ENCODE data around the gene PCDHGA8.
"Not testable (repeated sequence)": the region's sequence is repeated elsewhere in the genome, so short reads cannot be mapped to it uniquely, and the experiment has no call there.

PCDHGA8 gene

DNA sequence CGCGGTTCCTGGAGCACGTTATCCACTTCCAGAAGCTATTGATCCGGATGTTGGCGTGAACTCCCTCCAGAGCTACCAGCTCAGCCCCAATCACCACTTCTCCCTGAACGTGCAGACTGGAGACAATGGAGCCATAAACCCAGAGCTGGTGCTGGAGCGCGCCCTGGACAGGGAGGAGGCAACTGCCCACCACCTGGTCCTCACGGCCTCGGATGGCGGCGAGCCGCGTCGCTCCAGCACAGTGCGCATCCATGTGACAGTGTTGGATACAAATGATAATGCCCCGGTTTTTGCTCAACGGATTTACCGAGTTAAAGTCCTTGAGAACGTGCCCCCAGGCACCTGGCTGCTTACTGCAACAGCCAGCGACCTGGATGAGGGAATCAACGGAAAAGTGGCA is 11.0 kb downstream of the PCDHGA8 start:
- DNase-seq (ENCODE audit: low read depth) = no peak

DNA sequence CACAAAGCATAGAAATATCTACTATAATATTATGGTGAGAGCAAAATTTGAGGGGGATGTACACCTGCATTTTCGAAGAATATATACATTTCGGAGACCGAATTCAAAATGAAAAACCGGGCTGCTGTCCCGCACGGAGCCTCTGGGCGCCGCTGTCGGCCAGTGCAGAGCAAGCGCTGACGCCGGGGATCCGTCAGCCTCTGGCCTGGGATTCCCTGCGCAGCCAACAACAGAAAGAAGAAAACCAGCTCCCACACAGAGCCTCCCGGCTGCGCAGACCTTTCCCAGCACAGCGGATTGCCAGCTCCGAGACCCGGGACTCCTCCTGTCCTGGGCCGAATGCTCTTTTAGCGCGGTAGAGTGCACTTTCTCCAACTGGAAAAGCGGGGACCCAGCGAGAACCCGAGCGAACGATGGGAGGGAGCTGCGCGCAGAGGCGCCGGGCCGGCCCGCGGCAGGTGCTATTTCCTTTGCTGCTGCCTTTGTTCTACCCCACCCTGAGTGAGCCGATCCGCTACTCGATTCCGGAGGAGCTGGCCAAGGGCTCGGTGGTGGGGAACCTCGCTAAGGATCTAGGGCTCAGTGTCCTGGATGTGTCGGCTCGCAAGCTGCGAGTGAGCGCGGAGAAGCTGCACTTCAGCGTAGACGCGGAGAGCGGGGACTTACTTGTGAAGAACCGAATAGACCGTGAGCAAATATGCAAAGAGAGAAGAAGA is 15.5 kb downstream of the PCDHGA8 start, which contains the start of gene PCDHGB6:
Gene PCDHGB6 (plus strand): TSS at position 232 of the 716 bp plus-strand sequence. CDS start 182 bp downstream, at position 414.
- not testable (repeated sequence) for DNase-seq (ENCODE audit: low read depth)

DNA sequence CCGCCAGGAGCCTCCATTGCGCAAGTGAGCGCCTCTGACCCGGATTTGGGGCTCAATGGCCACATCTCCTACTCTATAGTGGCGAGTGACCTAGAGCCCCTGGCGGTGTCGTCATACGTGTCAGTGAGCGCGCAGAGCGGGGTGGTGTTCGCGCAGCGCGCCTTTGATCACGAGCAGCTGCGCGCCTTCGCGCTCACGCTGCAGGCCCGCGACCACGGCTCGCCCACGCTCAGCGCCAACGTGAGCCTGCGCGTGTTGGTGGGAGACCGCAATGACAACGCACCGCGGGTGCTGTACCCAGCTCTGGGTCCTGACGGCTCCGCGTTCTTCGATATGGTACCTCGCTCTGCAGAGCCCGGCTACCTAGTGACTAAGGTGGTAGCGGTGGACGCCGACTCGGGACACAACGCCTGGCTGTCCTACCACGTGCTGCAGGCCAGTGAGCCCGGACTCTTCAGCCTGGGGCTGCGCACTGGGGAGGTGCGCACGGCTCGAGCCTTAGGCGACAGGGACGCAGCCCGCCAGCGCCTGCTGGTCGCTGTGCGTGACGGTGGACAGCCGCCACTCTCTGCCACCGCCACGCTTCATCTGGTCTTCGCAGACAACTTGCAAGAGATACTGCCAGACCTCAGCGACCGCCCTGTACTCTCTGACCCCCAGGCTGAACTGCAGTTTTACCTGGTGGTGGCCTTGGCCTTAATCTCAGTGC is 17.3 kb downstream of the PCDHGA8 start:
- no peak for DNase-seq (ENCODE audit: low read depth)

DNA sequence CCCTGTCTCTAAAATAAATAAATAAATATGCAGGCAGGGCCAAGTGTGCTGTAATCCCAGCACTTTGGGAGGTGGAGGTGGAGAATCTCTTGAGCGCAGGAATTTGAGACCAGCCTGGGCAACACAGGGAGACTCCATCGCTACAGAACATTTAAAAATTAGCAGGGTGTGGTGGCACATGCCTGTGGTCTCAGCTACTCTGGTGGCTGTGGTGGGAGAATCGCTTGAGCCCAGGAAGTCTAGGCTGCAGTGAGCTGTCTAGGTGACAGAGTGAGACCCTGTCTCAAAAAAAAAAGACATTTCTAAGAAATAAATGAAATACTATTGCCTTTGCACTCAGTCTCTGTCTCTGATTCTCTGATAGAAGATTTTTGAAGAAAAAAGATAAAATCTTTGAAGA is 19.1 kb downstream of the PCDHGA8 start:
- DNase-seq (ENCODE audit: low read depth) = no peak

DNA sequence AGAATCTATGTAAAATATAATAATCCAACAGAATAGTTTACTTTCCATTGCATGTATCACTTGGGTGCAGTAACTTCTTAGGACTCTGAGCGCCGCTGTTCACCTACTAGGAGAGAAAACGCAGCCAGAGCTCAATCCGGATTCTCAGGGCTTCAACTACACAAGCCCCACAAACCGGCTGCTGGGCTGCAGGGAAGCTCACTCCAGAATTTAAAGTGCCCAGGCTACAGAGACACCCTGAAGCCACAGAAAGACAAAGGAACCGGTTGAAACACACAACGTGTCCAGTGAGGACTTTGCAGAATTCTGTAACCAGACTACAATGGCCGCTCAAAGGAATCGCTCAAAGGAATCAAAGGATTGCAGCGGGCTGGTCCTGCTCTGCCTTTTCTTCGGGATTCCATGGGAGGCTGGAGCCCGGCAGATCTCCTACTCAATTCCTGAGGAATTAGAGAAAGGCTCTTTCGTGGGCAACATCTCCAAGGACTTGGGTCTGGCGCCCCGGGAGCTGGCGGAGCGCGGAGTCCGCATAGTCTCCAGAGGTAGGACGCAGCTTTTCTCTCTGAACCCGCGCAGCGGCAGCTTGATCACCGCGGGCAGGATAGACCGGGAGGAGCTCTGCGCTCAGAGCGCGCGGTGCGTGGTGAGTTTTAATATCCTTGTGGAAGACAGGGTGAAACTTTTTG is 20.6 kb downstream of the PCDHGA8 start, which contains the start of gene PCDHGA10:
Gene PCDHGA10 (plus strand): TSS at position 134 of the 686 bp plus-strand sequence. CDS start 189 bp downstream, at position 323.
- no peak for DNase-seq (ENCODE audit: low read depth)

DNA sequence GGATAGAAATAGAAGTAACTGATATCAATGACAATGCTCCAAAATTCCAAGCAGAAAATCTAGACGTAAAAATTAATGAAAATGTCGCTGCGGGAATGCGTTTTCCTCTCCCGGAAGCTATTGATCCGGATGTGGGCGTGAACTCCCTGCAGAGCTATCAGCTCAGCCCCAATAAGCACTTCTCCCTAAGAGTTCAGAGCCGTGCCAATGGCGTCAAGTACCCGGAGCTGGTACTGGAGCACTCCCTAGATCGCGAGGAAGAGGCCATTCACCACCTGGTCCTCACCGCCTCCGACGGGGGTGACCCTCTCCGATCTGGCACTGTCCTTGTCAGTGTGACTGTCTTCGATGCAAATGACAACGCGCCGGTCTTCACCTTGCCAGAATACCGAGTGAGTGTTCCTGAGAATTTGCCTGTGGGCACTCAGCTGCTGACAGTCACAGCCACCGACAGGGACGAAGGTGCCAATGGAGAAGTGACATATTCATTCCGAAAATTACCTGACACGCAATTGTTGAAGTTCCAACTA is 21.2 kb downstream of the PCDHGA8 start:
- DNase-seq (ENCODE audit: low read depth) = no peak

DNA sequence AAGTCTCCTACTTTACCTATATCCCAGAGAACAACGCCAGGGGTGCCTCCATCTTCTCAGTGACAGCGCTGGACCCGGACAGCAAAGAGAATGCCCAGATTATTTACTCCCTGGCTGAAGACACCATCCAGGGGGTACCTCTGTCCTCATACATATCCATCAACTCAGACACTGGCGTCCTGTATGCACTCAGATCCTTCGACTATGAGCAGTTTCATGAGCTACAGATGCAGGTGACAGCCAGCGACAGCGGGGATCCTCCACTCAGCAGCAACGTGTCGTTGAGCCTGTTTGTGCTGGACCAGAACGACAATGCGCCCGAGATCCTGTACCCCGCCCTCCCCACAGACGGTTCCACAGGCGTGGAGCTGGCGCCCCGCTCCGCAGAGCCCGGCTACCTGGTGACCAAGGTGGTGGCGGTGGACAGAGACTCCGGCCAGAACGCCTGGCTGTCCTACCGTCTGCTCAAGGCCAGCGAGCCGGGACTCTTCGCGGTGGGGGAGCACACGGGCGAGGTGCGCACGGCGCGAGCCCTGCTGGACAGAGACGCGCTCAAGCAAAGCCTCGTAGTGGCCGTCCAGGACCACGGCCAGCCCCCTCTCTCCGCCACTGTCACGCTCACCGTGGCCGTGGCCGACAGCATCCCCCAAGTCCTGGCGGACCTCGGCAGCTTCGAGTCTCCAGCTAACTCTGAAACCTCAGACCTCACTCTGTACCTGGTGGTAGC is 22.3 kb downstream of the PCDHGA8 start:
- not testable (repeated sequence) for DNase-seq (ENCODE audit: low read depth)

DNA sequence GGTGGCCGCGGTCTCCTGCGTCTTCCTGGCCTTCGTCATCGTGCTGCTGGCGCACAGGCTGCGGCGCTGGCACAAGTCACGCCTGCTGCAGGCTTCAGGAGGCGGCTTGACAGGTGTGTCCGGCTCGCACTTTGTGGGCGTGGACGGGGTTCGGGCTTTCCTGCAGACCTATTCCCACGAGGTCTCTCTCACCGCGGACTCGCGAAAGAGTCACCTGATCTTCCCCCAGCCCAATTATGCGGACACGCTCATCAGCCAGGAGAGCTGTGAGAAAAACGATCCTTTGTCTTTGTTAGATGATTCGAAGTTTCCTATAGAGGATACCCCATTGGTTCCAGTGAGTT is 22.8 kb downstream of the PCDHGA8 start:
- DNase-seq (ENCODE audit: low read depth) = not testable (repeated sequence)

DNA sequence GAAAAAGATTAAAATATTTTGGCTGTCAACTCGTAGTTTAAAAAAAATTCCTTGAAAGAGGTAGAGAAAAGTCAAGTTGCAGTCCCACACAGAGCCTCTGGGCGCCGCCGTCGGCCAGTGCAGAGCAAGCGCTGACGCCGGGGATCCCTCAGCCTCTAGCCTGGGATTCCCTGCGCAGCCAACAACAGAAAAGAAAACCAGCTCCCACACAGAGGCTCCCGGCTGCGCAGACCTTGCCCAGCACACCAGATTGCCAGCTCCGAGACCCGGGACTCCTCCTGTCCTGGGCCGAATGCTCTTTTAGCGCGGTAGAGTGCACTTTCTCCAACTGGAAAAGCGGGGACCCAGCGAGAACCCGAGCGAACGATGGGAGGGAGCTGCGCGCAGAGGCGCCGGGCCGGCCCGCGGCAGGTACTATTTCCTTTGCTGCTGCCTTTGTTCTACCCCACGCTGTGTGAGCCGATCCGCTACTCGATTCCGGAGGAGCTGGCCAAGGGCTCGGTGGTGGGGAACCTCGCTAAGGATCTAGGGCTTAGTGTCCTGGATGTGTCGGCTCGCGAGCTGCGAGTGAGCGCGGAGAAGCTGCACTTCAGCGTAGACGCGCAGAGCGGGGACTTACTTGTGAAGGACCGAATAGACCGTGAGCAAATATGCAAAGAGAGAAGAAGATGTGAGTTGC is 25.2 kb downstream of the PCDHGA8 start, which contains the start of gene PCDHGB7:
Gene PCDHGB7 (plus strand): TSS at position 184 of the 679 bp plus-strand sequence. CDS start 183 bp downstream, at position 367.
- not testable (repeated sequence) for DNase-seq (ENCODE audit: low read depth)

DNA sequence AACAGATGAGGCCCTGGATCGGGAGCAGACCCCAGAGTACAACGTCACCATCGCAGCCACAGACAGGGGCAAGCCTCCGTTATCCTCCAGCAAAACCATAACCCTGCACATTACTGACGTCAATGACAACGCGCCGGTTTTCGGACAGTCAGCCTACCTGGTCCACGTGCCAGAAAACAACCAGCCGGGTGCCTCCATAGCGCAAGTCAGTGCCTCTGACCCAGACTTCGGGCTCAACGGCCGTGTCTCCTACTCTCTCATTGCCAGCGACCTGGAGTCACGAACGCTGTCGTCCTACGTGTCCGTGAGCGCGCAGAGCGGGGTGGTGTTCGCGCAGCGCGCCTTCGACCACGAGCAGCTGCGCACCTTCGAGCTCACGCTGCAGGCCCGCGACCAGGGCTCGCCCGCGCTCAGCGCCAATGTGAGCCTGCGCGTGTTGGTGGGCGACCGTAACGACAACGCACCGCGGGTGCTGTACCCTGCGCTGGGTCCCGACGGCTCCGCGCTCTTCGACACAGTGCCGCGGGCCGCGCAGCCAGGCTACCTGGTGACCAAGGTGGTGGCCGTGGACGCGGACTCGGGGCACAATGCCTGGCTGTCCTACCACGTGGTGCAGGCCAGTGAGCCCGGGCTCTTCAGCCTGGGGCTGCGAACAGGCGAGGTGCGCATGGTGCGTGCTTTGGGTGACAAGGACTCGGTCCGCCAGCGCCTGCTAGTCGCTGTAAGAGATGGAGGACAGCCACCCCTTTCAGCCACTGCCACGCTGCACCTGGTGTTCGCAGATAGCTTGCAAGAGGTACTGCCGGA is 26.8 kb downstream of the PCDHGA8 start:
- DNase-seq (ENCODE audit: low read depth) = no peak

DNA sequence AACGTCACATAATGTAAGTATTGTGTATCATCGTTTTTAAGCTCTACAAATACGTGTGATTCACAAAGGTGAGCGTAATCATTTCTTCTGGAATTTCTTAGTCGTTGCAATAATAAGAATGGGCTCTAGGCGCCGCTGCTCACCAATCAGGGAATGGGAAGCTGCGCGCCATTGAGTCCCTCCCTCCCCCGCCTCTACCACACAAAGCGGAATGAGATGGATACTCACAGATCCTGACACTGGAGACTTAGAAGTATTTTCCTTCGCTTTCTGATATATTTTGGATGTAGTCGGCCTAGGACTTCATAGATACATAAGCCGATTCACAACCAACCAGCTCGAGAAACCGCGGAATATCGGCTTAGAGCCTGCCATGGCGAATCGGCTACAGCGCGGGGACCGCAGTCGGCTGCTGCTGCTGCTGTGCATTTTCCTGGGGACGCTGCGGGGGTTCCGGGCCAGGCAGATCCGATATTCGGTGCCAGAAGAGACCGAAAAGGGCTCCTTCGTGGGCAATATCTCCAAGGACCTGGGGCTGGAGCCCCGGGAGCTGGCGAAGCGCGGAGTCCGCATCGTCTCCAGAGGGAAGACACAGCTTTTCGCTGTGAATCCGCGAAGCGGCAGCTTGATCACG is 28.5 kb downstream of the PCDHGA8 start, which contains the start of gene PCDHGA11:
Gene PCDHGA11 (plus strand): TSS at position 197 of the 634 bp plus-strand sequence. CDS start 177 bp downstream, at position 374.
- DNase-seq (ENCODE audit: low read depth) = no peak

DNA sequence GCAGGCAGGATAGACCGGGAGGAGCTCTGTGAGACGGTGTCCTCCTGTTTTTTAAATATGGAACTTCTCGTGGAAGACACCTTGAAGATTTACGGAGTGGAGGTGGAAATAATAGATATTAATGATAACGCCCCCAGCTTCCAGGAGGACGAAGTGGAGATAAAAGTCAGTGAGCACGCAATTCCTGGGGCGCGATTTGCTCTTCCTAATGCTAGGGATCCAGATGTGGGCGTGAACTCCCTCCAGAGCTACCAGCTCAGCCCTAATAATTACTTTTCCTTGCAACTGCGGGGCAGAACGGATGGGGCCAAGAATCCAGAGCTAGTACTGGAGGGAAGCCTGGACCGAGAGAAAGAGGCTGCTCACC is 29.0 kb downstream of the PCDHGA8 start:
- DNase-seq (ENCODE audit: low read depth) = no peak

DNA sequence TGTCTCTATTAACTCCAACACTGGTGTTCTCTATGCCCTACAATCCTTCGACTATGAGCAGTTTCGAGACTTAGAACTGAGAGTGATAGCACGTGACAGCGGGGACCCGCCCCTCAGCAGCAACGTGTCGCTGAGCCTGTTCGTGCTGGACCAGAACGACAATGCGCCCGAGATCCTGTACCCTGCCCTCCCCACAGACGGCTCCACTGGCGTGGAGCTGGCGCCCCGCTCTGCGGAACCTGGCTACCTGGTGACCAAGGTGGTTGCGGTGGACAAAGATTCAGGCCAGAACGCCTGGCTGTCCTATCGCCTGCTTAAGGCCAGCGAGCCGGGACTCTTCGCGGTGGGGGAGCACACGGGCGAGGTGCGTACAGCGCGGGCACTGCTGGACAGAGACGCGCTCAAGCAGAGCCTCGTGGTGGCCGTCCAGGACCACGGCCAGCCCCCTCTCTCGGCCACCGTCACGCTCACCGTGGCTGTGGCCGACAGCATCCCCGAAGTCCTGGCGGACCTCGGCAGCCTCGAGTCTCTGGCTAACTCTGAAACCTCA is 30.4 kb downstream of the PCDHGA8 start:
- DNase-seq (ENCODE audit: low read depth) = no peak

DNA sequence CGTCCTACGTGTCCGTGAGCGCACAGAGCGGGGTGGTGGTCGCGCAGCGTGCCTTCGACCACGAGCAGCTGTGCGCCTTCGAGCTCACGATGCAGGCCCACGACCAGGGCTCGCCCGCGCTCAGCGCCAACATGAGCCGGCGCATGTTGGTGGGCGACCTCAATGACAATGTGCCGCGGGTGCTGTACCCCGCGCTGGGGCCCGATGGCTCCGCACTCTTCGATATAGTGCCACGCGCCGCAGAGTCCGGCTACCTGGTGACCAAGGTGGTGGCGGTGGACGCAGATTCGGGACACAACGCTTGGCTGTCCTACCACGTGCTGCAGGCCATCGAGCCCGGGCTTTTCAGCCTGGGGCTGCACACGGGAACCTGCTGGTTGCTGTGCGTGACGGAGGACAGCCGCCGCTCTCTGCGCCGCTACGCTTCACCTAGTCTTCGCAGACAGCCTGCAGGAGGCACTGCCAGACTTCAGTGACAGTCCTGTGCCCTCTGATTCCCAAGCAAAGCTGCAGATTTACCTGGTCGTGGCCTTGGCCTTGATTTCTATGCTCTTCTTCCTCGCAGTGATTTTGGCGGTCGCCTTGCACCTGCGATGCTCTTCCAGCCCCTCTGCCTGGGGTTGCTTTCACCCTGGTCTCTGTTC is 35.5 kb downstream of the PCDHGA8 start:
- DNase-seq (ENCODE audit: low read depth) = no peak

DNA sequence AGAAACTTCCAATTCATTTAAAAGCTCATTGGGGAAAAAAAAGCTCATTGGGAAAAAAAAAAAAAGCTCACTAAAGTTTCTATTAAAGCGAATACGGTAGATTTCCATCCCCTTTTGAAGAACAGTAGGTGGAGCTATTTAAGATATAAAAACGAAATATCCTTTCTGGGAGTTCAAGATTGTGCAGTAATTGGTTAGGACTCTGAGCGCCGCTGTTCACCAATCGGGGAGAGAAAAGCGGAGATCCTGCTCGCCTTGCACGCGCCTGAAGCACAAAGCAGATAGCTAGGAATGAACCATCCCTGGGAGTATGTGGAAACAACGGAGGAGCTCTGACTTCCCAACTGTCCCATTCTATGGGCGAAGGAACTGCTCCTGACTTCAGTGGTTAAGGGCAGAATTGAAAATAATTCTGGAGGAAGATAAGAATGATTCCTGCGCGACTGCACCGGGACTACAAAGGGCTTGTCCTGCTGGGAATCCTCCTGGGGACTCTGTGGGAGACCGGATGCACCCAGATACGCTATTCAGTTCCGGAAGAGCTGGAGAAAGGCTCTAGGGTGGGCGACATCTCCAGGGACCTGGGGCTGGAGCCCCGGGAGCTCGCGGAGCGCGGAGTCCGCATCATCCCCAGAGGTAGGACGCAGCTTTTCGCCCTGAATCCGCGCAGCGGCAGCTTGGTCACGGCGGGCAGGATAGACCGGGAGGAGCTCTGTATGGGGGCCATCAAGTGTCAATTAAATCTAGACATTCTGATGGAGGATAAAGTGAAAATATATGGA is 38.1 kb downstream of the PCDHGA8 start, which contains the start of gene PCDHGA12:
Gene PCDHGA12 (plus strand): TSS at position 176 of the 782 bp plus-strand sequence. CDS start 253 bp downstream, at position 429.
- no peak for DNase-seq (ENCODE audit: low read depth)

DNA sequence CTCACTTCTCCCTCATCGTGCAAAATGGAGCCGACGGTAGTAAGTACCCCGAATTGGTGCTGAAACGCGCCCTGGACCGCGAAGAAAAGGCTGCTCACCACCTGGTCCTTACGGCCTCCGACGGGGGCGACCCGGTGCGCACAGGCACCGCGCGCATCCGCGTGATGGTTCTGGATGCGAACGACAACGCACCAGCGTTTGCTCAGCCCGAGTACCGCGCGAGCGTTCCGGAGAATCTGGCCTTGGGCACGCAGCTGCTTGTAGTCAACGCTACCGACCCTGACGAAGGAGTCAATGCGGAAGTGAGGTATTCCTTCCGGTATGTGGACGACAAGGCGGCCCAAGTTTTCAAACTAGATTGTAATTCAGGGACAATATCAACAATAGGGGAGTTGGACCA is 38.9 kb downstream of the PCDHGA8 start:
- no peak for DNase-seq (ENCODE audit: low read depth)

DNA sequence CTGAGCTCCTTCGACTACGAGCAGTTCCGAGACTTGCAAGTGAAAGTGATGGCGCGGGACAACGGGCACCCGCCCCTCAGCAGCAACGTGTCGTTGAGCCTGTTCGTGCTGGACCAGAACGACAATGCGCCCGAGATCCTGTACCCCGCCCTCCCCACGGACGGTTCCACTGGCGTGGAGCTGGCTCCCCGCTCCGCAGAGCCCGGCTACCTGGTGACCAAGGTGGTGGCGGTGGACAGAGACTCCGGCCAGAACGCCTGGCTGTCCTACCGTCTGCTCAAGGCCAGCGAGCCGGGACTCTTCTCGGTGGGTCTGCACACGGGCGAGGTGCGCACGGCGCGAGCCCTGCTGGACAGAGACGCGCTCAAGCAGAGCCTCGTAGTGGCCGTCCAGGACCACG is 39.9 kb downstream of the PCDHGA8 start:
- not testable (repeated sequence) for DNase-seq (ENCODE audit: low read depth)

DNA sequence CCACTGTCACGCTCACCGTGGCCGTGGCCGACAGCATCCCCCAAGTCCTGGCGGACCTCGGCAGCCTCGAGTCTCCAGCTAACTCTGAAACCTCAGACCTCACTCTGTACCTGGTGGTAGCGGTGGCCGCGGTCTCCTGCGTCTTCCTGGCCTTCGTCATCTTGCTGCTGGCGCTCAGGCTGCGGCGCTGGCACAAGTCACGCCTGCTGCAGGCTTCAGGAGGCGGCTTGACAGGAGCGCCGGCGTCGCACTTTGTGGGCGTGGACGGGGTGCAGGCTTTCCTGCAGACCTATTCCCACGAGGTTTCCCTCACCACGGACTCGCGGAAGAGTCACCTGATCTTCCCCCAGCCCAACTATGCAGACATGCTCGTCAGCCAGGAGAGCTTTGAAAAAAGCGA is 40.3 kb downstream of the PCDHGA8 start:
- not testable (repeated sequence) for DNase-seq (ENCODE audit: low read depth)

Measured in activated gamma-delta T cell treated with anti-CD3 and anti-CD28 coated beads, Interleukin-2, amount 50 U/mL, for 16 hours (primary cell).